ENCODE data around the gene ONECUT1.

Gene ONECUT1

GRCh38 chr15:52782514-52782913, 7.6 kb downstream of the ONECUT1 start:
- no peak for DNase-seq (ENCODE audit: low spot score)

GRCh38 chr15:52780172-52780980, 9.8 kb downstream of the ONECUT1 start:
- peak; percentile 85 for DNase-seq (ENCODE audit: low spot score)

GRCh38 chr15:52778457-52778856, 11.7 kb downstream of the ONECUT1 start:
- DNase-seq (ENCODE audit: low spot score), result no peak

GRCh38 chr15:52772766-52773165, 17.4 kb downstream of the ONECUT1 start:
- DNase-seq (ENCODE audit: low spot score), result no peak

- DNase-seq (ENCODE audit: low spot score), result no peak
Observed at GRCh38 chr15:52765785-52766184, 24.4 kb downstream of the ONECUT1 start.

GRCh38 chr15:52764731-52765130, 25.4 kb downstream of the ONECUT1 start:
- no peak for DNase-seq (ENCODE audit: low spot score)

- DNase-seq (ENCODE audit: low spot score), result no peak
Observed at GRCh38 chr15:52762621-52763020, 27.5 kb downstream of the ONECUT1 start.

- DNase-seq (ENCODE audit: low spot score), result no peak
Observed at GRCh38 chr15:52760562-52760961, 29.6 kb downstream of the ONECUT1 start.

- no peak for DNase-seq (ENCODE audit: low spot score)
Observed at GRCh38 chr15:52759969-52760368, 30.2 kb downstream of the ONECUT1 start.

GRCh38 chr15:52757496-52757895, 32.6 kb downstream of the ONECUT1 start:
- DNase-seq (ENCODE audit: low spot score), result no peak

- no peak for DNase-seq (ENCODE audit: low spot score)
Observed at GRCh38 chr15:52751522-52751921, 38.6 kb downstream of the ONECUT1 start.

- no peak for DNase-seq (ENCODE audit: low spot score)
Observed at GRCh38 chr15:52749258-52749657, 40.9 kb downstream of the ONECUT1 start.

GRCh38 chr15:52746162-52746757, 43.9 kb downstream of the ONECUT1 start:
- DNase-seq (ENCODE audit: low spot score), result no peak

GRCh38 chr15:52745326-52746161, 44.6 kb downstream of the ONECUT1 start:
- no peak for DNase-seq (ENCODE audit: low spot score)

- DNase-seq (ENCODE audit: low spot score), result no peak
Observed at GRCh38 chr15:52738311-52738710, 51.8 kb downstream of the ONECUT1 start.

- no peak for DNase-seq (ENCODE audit: low spot score)
Observed at GRCh38 chr15:52737720-52738119, 52.4 kb downstream of the ONECUT1 start.

GRCh38 chr15:52735231-52736089, 54.7 kb downstream of the ONECUT1 start:
- DNase-seq (ENCODE audit: low spot score), result peak; percentile 76

GRCh38 chr15:52734329-52734728, 55.8 kb downstream of the ONECUT1 start:
- no peak for DNase-seq (ENCODE audit: low spot score)

- no peak for DNase-seq (ENCODE audit: low spot score)
Observed at GRCh38 chr15:52733696-52734255, 56.4 kb downstream of the ONECUT1 start.

- no peak for DNase-seq (ENCODE audit: low spot score)
Observed at GRCh38 chr15:52733088-52733487, 57.0 kb downstream of the ONECUT1 start.

GRCh38 chr15:52732551-52732950, 57.6 kb downstream of the ONECUT1 start:
- no peak for DNase-seq (ENCODE audit: low spot score)

Measured in pons (tissue), 1 donor.